SU-DHL-6 (cell line): Measurements from ENCODE around the gene FN1.
A peak's percentile ranks its signal among the peaks of the same experiment; 100 is the strongest.

Experiments
- H2AFZ ChIP-seq: fragments of 200-600 bp; sonication (generic); 2 replicates; pipeline ENCODE4 v1.6.1; 2014; ENCODE audit warnings: low read depth, mild to moderate bottlenecking, moderate library complexity, mixed read lengths, antibody characterized with exemption, low read length; ENCODE audit not compliant: severe bottlenecking
- H3F3A ChIP-seq: fragments of 200-600 bp; shearing (Covaris generic); 2 replicates; pipeline ENCODE4 v1.6.0; 2016; ENCODE audit warnings: antibody characterized with exemption, mild to moderate bottlenecking; ENCODE audit not compliant: insufficient read depth
- H3K27ac ChIP-seq: fragments of 200-600 bp; sonication (generic); 2 replicates; pipeline ENCODE4 v1.5.1; 2016; ENCODE audit warnings: low read depth, mild to moderate bottlenecking, low read length, moderate library complexity, mixed read lengths
- H3K27me3 ChIP-seq: fragments of 200-600 bp; sonication (generic), shearing (Covaris generic); 2 replicates; pipeline ENCODE4 v1.6.0; 2014; ENCODE audit warnings: mild to moderate bottlenecking, low read length
- H3K36me3 ChIP-seq: fragments of 200-600 bp; sonication (generic); 2 replicates; pipeline ENCODE4 v1.6.1; 2014; ENCODE audit warnings: mild to moderate bottlenecking, low read length, mixed read lengths
- H3K4me2 ChIP-seq: fragments of 300-600, 200-600 bp; shearing (Covaris generic), sonication (generic); 2 replicates; pipeline ENCODE4 v1.6.0; 2014; ENCODE audit warnings: low read length, low read depth, mild to moderate bottlenecking; ENCODE audit not compliant: poor library complexity, severe bottlenecking
- H3K4me3 ChIP-seq: fragments of 200-600 bp; sonication (generic); 2 replicates; pipeline ENCODE4 v1.5.1; 2014; ENCODE audit warnings: antibody characterized with exemption, low read length, mild to moderate bottlenecking, mixed read lengths; ENCODE audit not compliant: insufficient read depth, poor library complexity, severe bottlenecking
- H3K79me2 ChIP-seq: fragments of 200-600 bp; sonication (generic); 2 replicates; pipeline ENCODE4 v1.6.1; 2014; ENCODE audit warnings: mild to moderate bottlenecking, low read length, moderate library complexity; ENCODE audit not compliant: insufficient read depth
- H3K9ac ChIP-seq: fragments of 200-600 bp; sonication (generic); 2 replicates; pipeline ENCODE4 v1.7.0; 2014; ENCODE audit warnings: mild to moderate bottlenecking, low read length
- H3K9me2 ChIP-seq: fragments of 200-600 bp; sonication (generic); replicated peaks from 2 replicates; pipeline ENCODE4 v1.6.1; 2014; ENCODE audit warnings: low read length; ENCODE audit not compliant: insufficient read depth
- H3K9me3 ChIP-seq: fragments of 200-600 bp; sonication (generic); 2 replicates; pipeline ENCODE4 v1.6.1; 2014; ENCODE audit warnings: low read length, mixed read lengths; ENCODE audit not compliant: insufficient read depth
- H4K20me1 ChIP-seq: fragments of 200-600 bp; sonication (generic); 2 replicates; pipeline ENCODE4 v1.6.1; 2014; ENCODE audit warnings: low read depth, mild to moderate bottlenecking, antibody characterized with exemption, low read length, moderate library complexity, mixed read lengths
- EZH2phosphoT487 ChIP-seq: fragments of 200-600 bp; sonication (generic), shearing (Covaris generic); conservative IDR thresholded peaks from 2 replicates; pipeline ENCODE4 v1.6.1; 2018; ENCODE audit warnings: mild to moderate bottlenecking, antibody characterized with exemption, low read length, moderate library complexity, mixed read lengths
- TF ChIP-seq, protein P1 (sequence below): fragments of 200-600 bp; sonication (generic); IDR thresholded peaks from one replicate; pipeline ENCODE4 v1.5.1; 2017; ENCODE audit warnings: antibody characterized with exemption, mild to moderate bottlenecking, low read length, moderate library complexity; ENCODE audit not compliant: insufficient read depth, poor library complexity, severe bottlenecking

FN1 gene

DNA sequence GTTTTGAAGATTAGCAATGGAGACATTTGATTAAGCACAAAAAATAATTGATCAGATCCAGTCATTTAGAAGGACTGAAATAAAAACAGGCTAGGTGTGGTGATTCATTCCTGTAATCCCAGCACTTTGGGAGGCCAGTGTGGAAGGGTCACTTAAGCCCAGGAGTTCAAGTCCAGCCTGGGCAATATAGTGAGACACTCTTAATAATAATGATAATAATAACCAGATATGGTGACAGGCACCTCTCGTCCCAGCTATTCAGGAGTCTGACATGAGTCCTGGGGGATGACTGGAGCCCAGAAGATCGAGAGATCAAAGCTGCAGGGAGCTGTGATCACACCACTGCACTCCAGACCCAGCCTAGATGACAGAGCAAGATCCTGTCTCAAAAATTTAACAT lies 3.5 kb upstream of the FN1 start:
- Histone ChIP-seq H3K4me3 (no peak overlapping the region), H3F3A (no peaks in the 10 kb centered on the region), H3K9ac (no peak overlapping the region), H3K9me3 (no peaks in the 10 kb centered on the region), H2AFZ (no peak overlapping the region), H3K4me2 (no peak overlapping the region), H3K9me2 (no peaks in the 10 kb centered on the region), H3K27me3 (no peaks in the 10 kb centered on the region), H3K79me2 (no peaks in the 10 kb centered on the region), H3K27ac (no peak overlapping the region), H4K20me1 (no peaks in the 10 kb centered on the region), H3K36me3 (no peaks in the 10 kb centered on the region)
- TF ChIP-seq EZH2phosphoT487, result no peak
- TF ChIP-seq, protein P1, sequence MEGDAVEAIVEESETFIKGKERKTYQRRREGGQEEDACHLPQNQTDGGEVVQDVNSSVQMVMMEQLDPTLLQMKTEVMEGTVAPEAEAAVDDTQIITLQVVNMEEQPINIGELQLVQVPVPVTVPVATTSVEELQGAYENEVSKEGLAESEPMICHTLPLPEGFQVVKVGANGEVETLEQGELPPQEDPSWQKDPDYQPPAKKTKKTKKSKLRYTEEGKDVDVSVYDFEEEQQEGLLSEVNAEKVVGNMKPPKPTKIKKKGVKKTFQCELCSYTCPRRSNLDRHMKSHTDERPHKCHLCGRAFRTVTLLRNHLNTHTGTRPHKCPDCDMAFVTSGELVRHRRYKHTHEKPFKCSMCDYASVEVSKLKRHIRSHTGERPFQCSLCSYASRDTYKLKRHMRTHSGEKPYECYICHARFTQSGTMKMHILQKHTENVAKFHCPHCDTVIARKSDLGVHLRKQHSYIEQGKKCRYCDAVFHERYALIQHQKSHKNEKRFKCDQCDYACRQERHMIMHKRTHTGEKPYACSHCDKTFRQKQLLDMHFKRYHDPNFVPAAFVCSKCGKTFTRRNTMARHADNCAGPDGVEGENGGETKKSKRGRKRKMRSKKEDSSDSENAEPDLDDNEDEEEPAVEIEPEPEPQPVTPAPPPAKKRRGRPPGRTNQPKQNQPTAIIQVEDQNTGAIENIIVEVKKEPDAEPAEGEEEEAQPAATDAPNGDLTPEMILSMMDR, result no peak

GRCh38 chr2:215437614-215438013 lies 1.7 kb upstream of the FN1 start:
- Histone ChIP-seq H4K20me1 (no peaks in the 10 kb centered on the region), H3F3A (no peaks in the 10 kb centered on the region), H3K4me3 (no peak overlapping the region), H3K9me2 (no peaks in the 10 kb centered on the region), H3K9me3 (no peaks in the 10 kb centered on the region), H3K27ac (no peak overlapping the region), H3K36me3 (no peaks in the 10 kb centered on the region), H3K27me3 (no peaks in the 10 kb centered on the region), H3K4me2 (no peak overlapping the region), H2AFZ (no peak overlapping the region), H3K9ac (no peak overlapping the region), H3K79me2 (no peaks in the 10 kb centered on the region)
- TF ChIP-seq, protein P1, result no peak
- TF ChIP-seq EZH2phosphoT487, result no peak

GRCh38 chr2:215436705-215437565 lies 1.1 kb upstream of the FN1 start:
- no peaks in the 10 kb centered on the region for H3K9me3 ChIP-seq
- no peaks in the 10 kb centered on the region for H3K36me3 ChIP-seq
- TF ChIP-seq EZH2phosphoT487, result no peak
- TF ChIP-seq, protein P1, result no peak
- H4K20me1 ChIP-seq, result no peaks in the 10 kb centered on the region
- H3K27me3 ChIP-seq, result no peaks in the 10 kb centered on the region
- no peaks in the 10 kb centered on the region for H3F3A ChIP-seq
- H3K27ac ChIP-seq, result no peak overlapping the region
- peak overlapping the region; percentile 43 for H3K4me3 ChIP-seq
- H3K4me2 ChIP-seq, result peak overlapping the region; percentile 57
- no peaks in the 10 kb centered on the region for H3K79me2 ChIP-seq
- H3K9ac ChIP-seq, result no peak overlapping the region
- H2AFZ ChIP-seq, result peak overlapping the region; percentile 44
- no peaks in the 10 kb centered on the region for H3K9me2 ChIP-seq
